ENCODE results near the gene PDSS2. TPM values are rescaled to one million over a fixed set of nuclear protein-coding genes. Genes with fewer than 3 reads are reported as not detected.

PDSS2 gene
- total RNA-seq, 1 donor from 2014 or later: 18.7 TPM

Small RNA genes within 50 kb of the gene (small RNA-seq; reads per million reads assigned to genes)
- gene AL591516.1 (not detected), gene RNU6-1299P (not detected)

Other genes starting within 250 kb of the PDSS2 start
- gene SOBP, start 30.6 kb upstream of the PDSS2 start, total RNA-seq: 13.3 TPM